ENCODE data around the gene TRERF1.

The TRERF1 gene

GRCh38 chr6:42269974-42270510 is 181.7 kb downstream of the TRERF1 start:
- no peak overlapping the region for H3K4me3 ChIP-seq (ENCODE audit: low read depth, low read length)
- no peak overlapping the region for H3K9ac ChIP-seq (ENCODE audit: low read depth, low read length)
- H3K27me3 ChIP-seq (ENCODE audit: control insufficient read depth, insufficient read depth, low read length), result no peaks in the 10 kb centered on the region
- H3K4me1 ChIP-seq (ENCODE audit: control insufficient read depth, insufficient read depth, low read length), result peaks cover 5% of the 10 kb centered on the region
- H3K36me3 ChIP-seq (ENCODE audit: control insufficient read depth, insufficient read depth, low read length), result peaks cover 9% of the 10 kb centered on the region
- no peaks in the 10 kb centered on the region for H3K9me3 ChIP-seq (ENCODE audit: control insufficient read depth, insufficient read depth, low read length)

- peaks cover 5% of the 10 kb centered on the region for H3K4me1 ChIP-seq (ENCODE audit: control insufficient read depth, insufficient read depth, low read length)
- no peaks in the 10 kb centered on the region for H3K9me3 ChIP-seq (ENCODE audit: control insufficient read depth, insufficient read depth, low read length)
- H3K4me3 ChIP-seq (ENCODE audit: low read depth, low read length), result no peak overlapping the region
- H3K27me3 ChIP-seq (ENCODE audit: control insufficient read depth, insufficient read depth, low read length), result no peaks in the 10 kb centered on the region
- peaks cover 12% of the 10 kb centered on the region for H3K36me3 ChIP-seq (ENCODE audit: control insufficient read depth, insufficient read depth, low read length)
- no peak overlapping the region for H3K9ac ChIP-seq (ENCODE audit: low read depth, low read length)
Observed at GRCh38 chr6:42269553-42269952, 182.2 kb downstream of the TRERF1 start.

GRCh38 chr6:42268835-42269204 is 182.9 kb downstream of the TRERF1 start:
- Histone ChIP-seq H3K4me1 (ENCODE audit: control insufficient read depth, insufficient read depth, low read length) (peaks cover 5% of the 10 kb centered on the region), H3K27me3 (ENCODE audit: control insufficient read depth, insufficient read depth, low read length) (no peaks in the 10 kb centered on the region), H3K9ac (ENCODE audit: low read depth, low read length) (no peak overlapping the region), H3K9me3 (ENCODE audit: control insufficient read depth, insufficient read depth, low read length) (no peaks in the 10 kb centered on the region), H3K4me3 (ENCODE audit: low read depth, low read length) (no peak overlapping the region), H3K36me3 (ENCODE audit: control insufficient read depth, insufficient read depth, low read length) (peaks cover 13% of the 10 kb centered on the region)

GRCh38 chr6:42268016-42268834 is 183.5 kb downstream of the TRERF1 start:
- Histone ChIP-seq H3K4me3 (ENCODE audit: low read depth, low read length) (no peak overlapping the region), H3K9me3 (ENCODE audit: control insufficient read depth, insufficient read depth, low read length) (no peaks in the 10 kb centered on the region), H3K4me1 (ENCODE audit: control insufficient read depth, insufficient read depth, low read length) (peaks cover 5% of the 10 kb centered on the region), H3K9ac (ENCODE audit: low read depth, low read length) (no peak overlapping the region), H3K27me3 (ENCODE audit: control insufficient read depth, insufficient read depth, low read length) (no peaks in the 10 kb centered on the region), H3K36me3 (ENCODE audit: control insufficient read depth, insufficient read depth, low read length) (peaks cover 13% of the 10 kb centered on the region)

- no peaks in the 10 kb centered on the region for H3K9me3 ChIP-seq (ENCODE audit: control insufficient read depth, insufficient read depth, low read length)
- H3K36me3 ChIP-seq (ENCODE audit: control insufficient read depth, insufficient read depth, low read length), result peaks cover 13% of the 10 kb centered on the region
- H3K9ac ChIP-seq (ENCODE audit: low read depth, low read length), result no peak overlapping the region
- no peaks in the 10 kb centered on the region for H3K27me3 ChIP-seq (ENCODE audit: control insufficient read depth, insufficient read depth, low read length)
- peaks cover 5% of the 10 kb centered on the region for H3K4me1 ChIP-seq (ENCODE audit: control insufficient read depth, insufficient read depth, low read length)
- no peak overlapping the region for H3K4me3 ChIP-seq (ENCODE audit: low read depth, low read length)
Observed at GRCh38 chr6:42266538-42266937, 185.2 kb downstream of the TRERF1 start.

GRCh38 chr6:42264852-42265390 is 186.8 kb downstream of the TRERF1 start:
- H3K27me3 ChIP-seq (ENCODE audit: control insufficient read depth, insufficient read depth, low read length), result no peaks in the 10 kb centered on the region
- H3K36me3 ChIP-seq (ENCODE audit: control insufficient read depth, insufficient read depth, low read length), result peaks cover 13% of the 10 kb centered on the region
- H3K9ac ChIP-seq (ENCODE audit: low read depth, low read length), result no peak overlapping the region
- no peak overlapping the region for H3K4me3 ChIP-seq (ENCODE audit: low read depth, low read length)
- H3K4me1 ChIP-seq (ENCODE audit: control insufficient read depth, insufficient read depth, low read length), result peaks cover 6% of the 10 kb centered on the region
- H3K9me3 ChIP-seq (ENCODE audit: control insufficient read depth, insufficient read depth, low read length), result no peaks in the 10 kb centered on the region

- Histone ChIP-seq H3K4me3 (ENCODE audit: low read depth, low read length) (no peak overlapping the region), H3K9me3 (ENCODE audit: control insufficient read depth, insufficient read depth, low read length) (no peaks in the 10 kb centered on the region), H3K9ac (ENCODE audit: low read depth, low read length) (no peak overlapping the region), H3K4me1 (ENCODE audit: control insufficient read depth, insufficient read depth, low read length) (peaks cover 6% of the 10 kb centered on the region), H3K36me3 (ENCODE audit: control insufficient read depth, insufficient read depth, low read length) (peaks cover 13% of the 10 kb centered on the region), H3K27me3 (ENCODE audit: control insufficient read depth, insufficient read depth, low read length) (no peaks in the 10 kb centered on the region)
Observed at GRCh38 chr6:42264162-42264851, 187.4 kb downstream of the TRERF1 start.

- peaks cover 6% of the 10 kb centered on the region for H3K36me3 ChIP-seq (ENCODE audit: control insufficient read depth, insufficient read depth, low read length)
- H3K4me3 ChIP-seq (ENCODE audit: low read depth, low read length), result no peak overlapping the region
- H3K9me3 ChIP-seq (ENCODE audit: control insufficient read depth, insufficient read depth, low read length), result no peaks in the 10 kb centered on the region
- H3K9ac ChIP-seq (ENCODE audit: low read depth, low read length), result no peak overlapping the region
- H3K4me1 ChIP-seq (ENCODE audit: control insufficient read depth, insufficient read depth, low read length), result peaks cover 8% of the 10 kb centered on the region
- no peaks in the 10 kb centered on the region for H3K27me3 ChIP-seq (ENCODE audit: control insufficient read depth, insufficient read depth, low read length)
Observed at GRCh38 chr6:42263165-42263728, 188.5 kb downstream of the TRERF1 start.

- H3K4me1 ChIP-seq (ENCODE audit: control insufficient read depth, insufficient read depth, low read length), result peaks cover 21% of the 10 kb centered on the region
- H3K36me3 ChIP-seq (ENCODE audit: control insufficient read depth, insufficient read depth, low read length), result peaks cover 4% of the 10 kb centered on the region
- H3K27me3 ChIP-seq (ENCODE audit: control insufficient read depth, insufficient read depth, low read length), result no peaks in the 10 kb centered on the region
- H3K9me3 ChIP-seq (ENCODE audit: control insufficient read depth, insufficient read depth, low read length), result no peaks in the 10 kb centered on the region
- H3K9ac ChIP-seq (ENCODE audit: low read depth, low read length), result no peak overlapping the region
- peak overlapping the region; percentile 43 for H3K4me3 ChIP-seq (ENCODE audit: low read depth, low read length)
Observed at GRCh38 chr6:42260972-42261371, 190.8 kb downstream of the TRERF1 start.

- no peaks in the 10 kb centered on the region for H3K27me3 ChIP-seq (ENCODE audit: control insufficient read depth, insufficient read depth, low read length)
- no peak overlapping the region for H3K9ac ChIP-seq (ENCODE audit: low read depth, low read length)
- H3K4me3 ChIP-seq (ENCODE audit: low read depth, low read length), result peak overlapping the region; percentile 43
- no peaks in the 10 kb centered on the region for H3K9me3 ChIP-seq (ENCODE audit: control insufficient read depth, insufficient read depth, low read length)
- H3K36me3 ChIP-seq (ENCODE audit: control insufficient read depth, insufficient read depth, low read length), result peaks cover 5% of the 10 kb centered on the region
- peaks cover 21% of the 10 kb centered on the region for H3K4me1 ChIP-seq (ENCODE audit: control insufficient read depth, insufficient read depth, low read length)
Observed at GRCh38 chr6:42260396-42260888, 191.3 kb downstream of the TRERF1 start.

GRCh38 chr6:42259841-42260395 is 191.8 kb downstream of the TRERF1 start:
- Histone ChIP-seq H3K9me3 (ENCODE audit: control insufficient read depth, insufficient read depth, low read length) (no peaks in the 10 kb centered on the region), H3K4me3 (ENCODE audit: low read depth, low read length) (no peak overlapping the region), H3K9ac (ENCODE audit: low read depth, low read length) (no peak overlapping the region), H3K27me3 (ENCODE audit: control insufficient read depth, insufficient read depth, low read length) (no peaks in the 10 kb centered on the region), H3K4me1 (ENCODE audit: control insufficient read depth, insufficient read depth, low read length) (peaks cover 21% of the 10 kb centered on the region), H3K36me3 (ENCODE audit: control insufficient read depth, insufficient read depth, low read length) (peaks cover 9% of the 10 kb centered on the region)
